HepG2 (cell line): ENCODE data around the gene MORN1. TPM values are rescaled to one million over a fixed set of nuclear protein-coding genes. Genes with fewer than 3 reads are reported as not detected.
A peak's percentile ranks its signal among the peaks of the same experiment; 100 is the strongest.

Source experiments
- ASH2L ChIP-seq: fragments of 300-600, 200-600 bp; sonication (generic); IDR thresholded peaks from 2 replicates; pipeline ENCODE4 v1.7.0; 2017; ENCODE audit warnings: low read depth, mild to moderate bottlenecking, moderate library complexity, mixed read lengths, low read length; ENCODE audit not compliant: insufficient read length
- BCL6 ChIP-seq: IDR thresholded peaks from 2 replicates; pipeline ENCODE4 v1.6.1; 2016; ENCODE audit warnings: missing genetic modification reagents, missing compliant biosample characterization
- CAMTA2 ChIP-seq: sonication (generic); formaldehyde crosslinking; IDR thresholded peaks from 2 replicates; pipeline ENCODE4 v1.4.0; 2020; ENCODE audit warnings: mild to moderate bottlenecking, missing genetic modification reagents, borderline replicate concordance
- CENPT ChIP-seq: sonication (generic); formaldehyde crosslinking; IDR thresholded peaks from 2 replicates; pipeline ENCODE4 v1.8.0; 2022; ENCODE audit warnings: low read depth, mild to moderate bottlenecking, moderate library complexity, missing genetic modification reagents
- FOXC1 ChIP-seq: sonication (generic); formaldehyde crosslinking; IDR thresholded peaks from 2 replicates; pipeline ENCODE4 v1.8.0; 2022; ENCODE audit warnings: mild to moderate bottlenecking, missing genetic modification reagents, borderline replicate concordance
- FOXJ3 ChIP-seq: sonication (generic); formaldehyde crosslinking; IDR thresholded peaks from 2 replicates; pipeline ENCODE4 v1.4.0; 2020; ENCODE audit warnings: missing genetic modification reagents, mild to moderate bottlenecking, borderline replicate concordance
- GFI1 ChIP-seq: sonication (generic); formaldehyde crosslinking; IDR thresholded peaks from 2 replicates; pipeline ENCODE4 v1.5.0; 2020; ENCODE audit warnings: missing genetic modification reagents, mild to moderate bottlenecking, borderline replicate concordance
- HOXA5 ChIP-seq: sonication (generic); formaldehyde crosslinking; IDR thresholded peaks from 2 replicates; pipeline ENCODE4 v1.4.0; 2020; ENCODE audit warnings: missing genetic modification reagents
- KAT7 ChIP-seq: IDR thresholded peaks from 2 replicates; pipeline ENCODE4 v1.6.1; 2018; ENCODE audit warnings: borderline replicate concordance, missing compliant biosample characterization
- KDM2A ChIP-seq: sonication (generic); formaldehyde crosslinking; IDR thresholded peaks from 2 replicates; pipeline ENCODE4 v1.4.0; 2020; ENCODE audit warnings: low read depth, missing genetic modification reagents, borderline replicate concordance
- MED8 ChIP-seq: sonication (generic); formaldehyde crosslinking; IDR thresholded peaks from 2 replicates; pipeline ENCODE4 v1.8.1; 2023; ENCODE audit warnings: mild to moderate bottlenecking, missing genetic modification reagents; ENCODE audit not compliant: insufficient replicate concordance
- NAIF1 ChIP-seq: sonication (generic); formaldehyde crosslinking; IDR thresholded peaks from 2 replicates; pipeline ENCODE4 v1.5.0; 2020; ENCODE audit warnings: mild to moderate bottlenecking, missing genetic modification reagents, borderline replicate concordance
- NKX3-1 ChIP-seq: sonication (generic); formaldehyde crosslinking; IDR thresholded peaks from 2 replicates; pipeline ENCODE4 v1.5.0; 2020; ENCODE audit warnings: missing genetic modification reagents
- PTBP1 ChIP-seq: fragments of 200-400 bp; formaldehyde crosslinking; IDR thresholded peaks from 2 replicates; pipeline ENCODE4 v1.6.1; 2018; ENCODE audit warnings: low read length, low read depth; ENCODE audit not compliant: poor library complexity, severe bottlenecking
- RAD21 ChIP-seq: fragments of 450-650 bp; formaldehyde crosslinking; IDR thresholded peaks from 2 replicates; pipeline ENCODE4 v1.5.0; 2020; ENCODE audit warnings: mild to moderate bottlenecking
- SCMH1 ChIP-seq: sonication (generic); formaldehyde crosslinking; IDR thresholded peaks from 2 replicates; pipeline ENCODE4 v1.9.0; 2021; ENCODE audit warnings: missing genetic modification reagents, mild to moderate bottlenecking, borderline replicate concordance
- TFAP4 ChIP-seq: sonication (generic); IDR thresholded peaks from 2 replicates; pipeline ENCODE4 v1.6.1; 2016; ENCODE audit warnings: low read depth, borderline replicate concordance
- WIZ ChIP-seq: sonication (generic); formaldehyde crosslinking; IDR thresholded peaks from 2 replicates; pipeline ENCODE4 v1.5.1; 2020; ENCODE audit warnings: mild to moderate bottlenecking, missing genetic modification reagents
- XRCC5 ChIP-seq: fragments of 200-400 bp; formaldehyde crosslinking; optimal IDR thresholded peaks from 2 replicates; pipeline ENCODE3; 2017; ENCODE audit warnings: mild to moderate bottlenecking, low read length
- YEATS2 ChIP-seq: sonication (generic); formaldehyde crosslinking; IDR thresholded peaks from 2 replicates; pipeline ENCODE4 v1.4.0; 2020; ENCODE audit warnings: missing genetic modification reagents, borderline replicate concordance
- ZBTB20 ChIP-seq: sonication (generic); formaldehyde crosslinking; IDR thresholded peaks from 2 replicates; pipeline ENCODE4 v1.8.1; 2023; ENCODE audit warnings: missing genetic modification reagents, low read depth, mild to moderate bottlenecking, borderline replicate concordance
- ZFP36L2 ChIP-seq: sonication (generic); formaldehyde crosslinking; IDR thresholded peaks from 2 replicates; pipeline ENCODE4 v1.4.0; 2020; ENCODE audit warnings: missing genetic modification reagents
- ZNF235 ChIP-seq: sonication (generic); formaldehyde crosslinking; IDR thresholded peaks from 2 replicates; pipeline ENCODE4 v1.8.1; 2023; ENCODE audit warnings: mild to moderate bottlenecking, missing genetic modification reagents, borderline replicate concordance
- ZNF333 ChIP-seq: sonication (generic); formaldehyde crosslinking; IDR thresholded peaks from 2 replicates; pipeline ENCODE4 v1.4.0; 2020; ENCODE audit warnings: mild to moderate bottlenecking, missing genetic modification reagents, borderline replicate concordance
- ZNF564 ChIP-seq: sonication (generic); formaldehyde crosslinking; IDR thresholded peaks from 2 replicates; pipeline ENCODE4 v1.8.1; 2023; ENCODE audit warnings: mild to moderate bottlenecking, missing genetic modification reagents
- ZNF777 ChIP-seq: sonication (generic); formaldehyde crosslinking; IDR thresholded peaks from 2 replicates; pipeline ENCODE4 v1.4.0; 2020; ENCODE audit warnings: missing genetic modification reagents
- polyA plus RNA-seq, 8 experiments: library from polyadenylated mRNA; depleted of rRNA in 3 of 8; stranded (reverse) in 7 of 8; unstranded in 1 of 8; fragments of >200 nt; fragmentation: Illumina TruSeq in 4 of 8; extraction: Trizol in 4 of 8; gene quantifications; 2 replicates each; pipeline versions ENCODE4 v1.2.1 to v1.2.3, GENCODE V29; 2011 to 2016; ENCODE audit warnings: low read depth in 4 of 8, missing spikeins in 1 of 8, mixed read lengths in 1 of 8; ENCODE audit not compliant: insufficient read depth in 1 of 8
- total RNA-seq, 5 experiments: library from RNA; depleted of rRNA; stranded (reverse); fragments of >200 nt; fragmentation: Illumina TruSeq; extraction: Trizol; gene quantifications; 2 replicates each; pipeline ENCODE4 v1.2.3, GENCODE V29; 2016; ENCODE audit warnings: low read depth in 1 of 5
- TF ChIP-seq, protein P1 (sequence below): sonication (generic); formaldehyde crosslinking; conservative IDR thresholded peaks from 2 replicates; pipeline ENCODE4 v1.8.1; 2023; ENCODE audit warnings: missing genetic modification reagents

Gene MORN1
- total and polyA plus RNA-seq, 2 of the 13 experiments (the other 11 are each of a cell fraction or from before 2014, with no cell fraction given), result 3.1 to 6.5 TPM

GRCh38 chr1:2412773-2413494, 21.6 kb upstream of the MORN1 start (continued):
- TF ChIP-seq ZNF235 (CRISPR knock-in tag), result peak; percentile 16; the same call in 1 of the 2 replicates
- TF ChIP-seq ZFP36L2 (CRISPR knock-in tag), result no peak
- 0 out of 2 replicates have a peak, but pooled peaks have one; percentile 22 for TF ChIP-seq KAT7 (CRISPR knock-in tag)
- TF ChIP-seq CAMTA2 (CRISPR knock-in tag), result no peak
- TF ChIP-seq HOXA5 (CRISPR knock-in tag), result peak; percentile 29; the same call in 1 of the 2 replicates
- no peak for TF ChIP-seq ZNF333 (CRISPR knock-in tag)
- TF ChIP-seq TFAP4, result no peak
- peak; percentile 85 for TF ChIP-seq ASH2L
- 0 out of 2 replicates have a peak, but pooled peaks have one; percentile 49 for TF ChIP-seq WIZ (CRISPR knock-in tag)
- TF ChIP-seq BCL6 (CRISPR knock-in tag), result no peak; the same call in 1 of the 2 replicates
- TF ChIP-seq FOXJ3 (CRISPR knock-in tag), result 0 out of 2 replicates have a peak, but pooled peaks have one; percentile 16
- TF ChIP-seq YEATS2 (CRISPR knock-in tag), result 0 out of 2 replicates have a peak, but pooled peaks have one; percentile 33
- TF ChIP-seq, protein P1, sequence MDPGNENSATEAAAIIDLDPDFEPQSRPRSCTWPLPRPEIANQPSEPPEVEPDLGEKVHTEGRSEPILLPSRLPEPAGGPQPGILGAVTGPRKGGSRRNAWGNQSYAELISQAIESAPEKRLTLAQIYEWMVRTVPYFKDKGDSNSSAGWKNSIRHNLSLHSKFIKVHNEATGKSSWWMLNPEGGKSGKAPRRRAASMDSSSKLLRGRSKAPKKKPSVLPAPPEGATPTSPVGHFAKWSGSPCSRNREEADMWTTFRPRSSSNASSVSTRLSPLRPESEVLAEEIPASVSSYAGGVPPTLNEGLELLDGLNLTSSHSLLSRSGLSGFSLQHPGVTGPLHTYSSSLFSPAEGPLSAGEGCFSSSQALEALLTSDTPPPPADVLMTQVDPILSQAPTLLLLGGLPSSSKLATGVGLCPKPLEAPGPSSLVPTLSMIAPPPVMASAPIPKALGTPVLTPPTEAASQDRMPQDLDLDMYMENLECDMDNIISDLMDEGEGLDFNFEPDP, result no peak
- peak; percentile 60; the same call in 1 of the 2 replicates for TF ChIP-seq RAD21 (CRISPR knock-in tag)
- TF ChIP-seq ZNF777 (CRISPR knock-in tag), result peak; percentile 50
- no peak for TF ChIP-seq SCMH1 (CRISPR knock-in tag)
- peak; percentile 91 for TF ChIP-seq FOXC1
- 0 out of 2 replicates have a peak, but pooled peaks have one; percentile 44 for TF ChIP-seq KDM2A (CRISPR knock-in tag)
- TF ChIP-seq NKX3-1, result peak; percentile 84; the same call in 1 of the 2 replicates
- TF ChIP-seq ZBTB20 (CRISPR knock-in tag), result no peak; the same call in 1 of the 2 replicates
- TF ChIP-seq ZNF564 (CRISPR knock-in tag), result peak; percentile 90; the same call in 1 of the 2 replicates
- TF ChIP-seq CENPT, result peak; percentile 21; the same call in 1 of the 2 replicates
- no peak for TF ChIP-seq XRCC5
- no peak for TF ChIP-seq GFI1 (CRISPR knock-in tag)
- TF ChIP-seq MED8, result no peak
- no peak for TF ChIP-seq PTBP1
- TF ChIP-seq NAIF1, result peak; percentile 50; the same call in 1 of the 2 replicates
